DMS79 treated with DMSO at 0.1 percent for 48 hours (cell line): ENCODE results near the gene UTS2R.
"Not testable (repeated sequence)": the region's sequence is repeated elsewhere in the genome, so short reads cannot be mapped to it uniquely, and the experiment has no call there.

Experiments
- DNase-seq: peaks from one replicate; lab custom pipeline; 2025; lab: John Stamatoyannopoulos, UW

UTS2R gene

DNA sequence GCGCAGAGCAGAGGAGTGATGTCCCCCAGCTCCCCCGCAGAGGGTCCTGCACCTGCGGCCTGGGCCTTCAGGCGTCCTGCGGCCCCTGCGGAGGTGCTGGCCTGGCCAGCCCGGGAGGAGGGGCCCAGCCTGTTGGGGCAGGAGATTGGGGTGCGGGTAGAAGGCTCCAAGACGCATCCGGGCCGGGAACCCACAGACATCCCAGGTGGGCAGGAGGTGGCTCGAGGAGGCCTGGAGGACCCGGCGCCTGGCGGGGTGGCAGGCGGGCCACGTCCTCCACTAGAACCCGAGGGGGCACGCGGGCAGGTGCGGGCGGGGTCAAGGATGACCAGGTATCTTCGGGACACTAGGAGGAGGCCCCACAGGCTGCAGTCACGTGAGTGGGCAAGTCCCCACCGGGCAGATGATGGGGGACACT lies 37.4 kb upstream of the UTS2R start:
- DNase-seq = no peak

DNA sequence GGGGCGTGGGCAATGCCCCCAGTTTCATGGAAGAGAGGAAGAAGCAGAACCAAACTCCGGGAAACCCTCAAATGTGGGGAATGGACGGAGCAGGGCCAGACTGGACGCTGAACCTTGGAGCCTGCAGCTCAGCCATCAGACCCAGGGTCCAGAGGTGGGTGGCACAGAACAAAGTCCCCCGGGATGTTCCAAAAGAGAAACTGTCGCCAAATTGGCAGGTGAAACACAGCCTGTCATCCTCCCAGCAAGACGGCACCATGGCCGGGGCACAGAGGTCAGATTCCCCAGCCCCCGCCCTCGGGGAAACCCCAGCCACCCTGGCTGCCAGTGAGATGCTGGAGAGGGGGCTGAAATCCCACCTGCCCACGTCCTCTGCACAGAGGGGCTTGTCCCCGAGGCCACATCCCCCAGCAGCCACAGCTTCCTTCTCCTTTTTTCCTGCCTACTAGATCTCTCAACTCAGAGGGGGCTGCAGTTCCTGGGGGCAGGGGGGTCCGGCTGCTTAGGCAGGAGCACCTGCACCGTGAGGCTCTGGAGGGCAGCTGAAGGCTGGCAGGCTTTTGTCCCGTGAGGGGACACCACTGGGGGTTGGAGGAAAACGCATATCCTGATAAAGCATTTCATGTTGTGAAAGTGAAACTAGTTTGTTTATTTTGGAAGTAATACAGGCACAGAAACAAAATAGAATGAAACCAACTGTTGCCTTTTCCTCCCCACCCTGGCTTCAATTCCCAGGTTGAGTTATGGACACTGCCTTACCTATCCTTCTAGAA lies 36.8 kb upstream of the UTS2R start:
- DNase-seq = peak; percentile 9

DNA sequence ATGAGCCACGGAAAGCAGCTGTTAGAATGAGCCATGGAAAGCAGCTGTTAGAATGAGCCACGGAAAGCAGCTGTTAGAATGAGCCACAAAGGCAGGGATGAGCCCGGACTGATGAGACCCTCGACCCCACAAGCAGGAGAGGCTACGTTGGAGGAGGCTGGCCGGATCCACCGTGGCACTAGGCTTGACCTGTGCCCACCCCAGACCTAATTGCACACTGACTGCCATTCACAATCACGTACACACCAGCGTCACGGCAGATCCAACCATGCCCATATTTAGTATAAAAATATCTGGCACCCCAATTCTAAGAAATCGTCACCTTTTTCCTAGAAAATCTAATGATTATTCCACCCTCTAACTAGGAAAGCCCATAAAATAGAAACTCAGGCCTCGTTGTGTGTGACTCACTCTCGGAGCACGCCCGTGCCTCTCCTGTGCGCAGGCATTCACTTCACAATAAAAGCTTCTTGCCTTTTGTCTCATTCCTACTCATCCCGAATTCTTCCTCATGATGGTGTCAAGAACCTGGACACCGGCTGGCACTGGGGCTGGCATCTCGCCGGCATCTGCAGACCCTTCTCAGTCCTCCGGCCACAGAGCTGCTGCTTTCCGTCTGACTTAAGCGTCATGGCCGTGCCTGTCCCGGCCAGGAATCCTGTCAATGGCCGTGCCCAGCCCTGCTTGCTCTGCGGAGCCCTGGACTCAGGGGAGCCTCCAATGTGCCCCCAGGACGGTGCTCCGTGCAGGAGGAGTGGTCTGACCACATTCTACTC lies 32.5 kb upstream of the UTS2R start:
- DNase-seq = peak; percentile 11

DNA sequence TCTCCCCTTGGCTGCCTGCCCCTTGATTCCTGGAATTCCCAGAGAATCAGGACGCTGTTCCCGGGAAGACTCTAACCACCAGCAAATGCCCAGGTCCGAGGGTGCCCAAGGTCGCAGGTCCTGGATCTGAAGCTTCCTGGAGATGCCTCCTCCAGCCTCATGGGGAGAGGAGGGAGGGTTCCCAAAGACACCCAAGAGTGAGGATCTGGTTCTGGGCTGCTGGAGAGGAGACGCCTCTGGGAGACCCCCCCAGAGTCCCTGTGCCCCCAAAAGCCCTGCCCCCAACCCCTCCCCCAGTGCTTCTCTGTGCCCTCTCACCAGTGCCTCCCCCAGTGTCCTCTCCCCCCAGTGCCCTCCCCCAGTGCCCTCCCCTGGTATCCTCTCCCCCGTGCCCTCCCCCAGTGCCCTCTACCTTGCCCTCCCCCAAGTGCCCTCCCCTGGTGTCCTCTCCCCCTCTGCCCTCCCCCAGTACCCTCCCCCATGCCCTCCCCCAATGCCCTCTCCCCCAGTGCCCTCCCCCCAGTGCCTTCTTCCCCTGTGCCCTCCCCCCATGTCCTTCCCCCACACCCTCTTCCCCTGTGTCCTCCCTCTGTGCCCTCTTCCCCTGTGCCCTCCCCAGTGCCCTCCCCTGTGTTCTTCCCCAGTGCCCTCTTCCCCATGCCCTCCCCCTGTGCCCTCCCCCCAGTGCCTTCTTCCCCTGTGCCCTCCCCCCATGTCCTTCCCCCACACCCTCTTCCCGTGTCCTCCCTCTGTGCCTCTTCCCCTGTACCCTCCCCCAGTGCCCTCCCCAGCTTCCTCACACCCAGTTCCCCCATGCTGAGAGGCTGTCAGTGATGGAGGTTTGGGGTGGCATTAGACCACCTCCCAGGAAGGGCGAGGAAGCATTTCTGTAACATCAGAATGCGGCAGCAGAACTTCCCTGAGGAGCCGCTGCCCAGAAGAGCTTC lies 31.7 kb upstream of the UTS2R start:
- no peak for DNase-seq

DNA sequence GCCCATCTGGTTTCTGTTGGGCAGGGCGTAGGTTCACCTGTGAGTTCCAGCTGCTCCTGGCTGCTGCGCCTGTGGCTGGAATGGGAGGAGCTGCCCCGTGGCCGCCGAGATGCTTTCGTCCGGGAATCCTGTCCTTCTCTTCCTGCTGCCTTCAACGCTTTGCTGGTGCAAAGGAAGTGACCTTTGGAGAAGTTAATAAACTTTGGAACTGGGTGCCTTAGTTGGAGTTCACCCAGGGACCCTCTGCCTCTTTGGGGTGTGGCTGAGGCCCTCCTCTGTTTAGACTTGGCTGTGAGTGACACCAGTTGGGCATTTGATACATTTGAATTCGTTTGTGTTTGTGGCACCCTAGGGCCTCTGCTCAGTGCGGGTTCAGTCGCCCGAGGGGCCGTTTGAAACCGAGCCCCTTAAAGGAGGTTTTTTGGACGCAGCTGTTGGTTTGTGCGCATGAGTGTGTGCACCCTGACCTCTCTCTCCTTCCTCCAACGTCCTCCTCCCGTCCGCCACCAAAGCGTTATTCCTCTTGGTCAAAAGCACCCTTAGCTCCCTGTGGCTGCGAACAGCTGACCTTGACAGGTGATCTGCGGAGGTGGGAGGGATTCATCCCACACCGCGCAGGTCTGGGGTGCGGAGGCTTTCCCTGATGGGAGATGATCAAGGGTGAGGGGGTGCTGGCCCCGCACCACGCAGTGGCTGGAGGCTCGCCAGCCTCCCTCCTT lies 29.0 kb upstream of the UTS2R start:
- no peak for DNase-seq

DNA sequence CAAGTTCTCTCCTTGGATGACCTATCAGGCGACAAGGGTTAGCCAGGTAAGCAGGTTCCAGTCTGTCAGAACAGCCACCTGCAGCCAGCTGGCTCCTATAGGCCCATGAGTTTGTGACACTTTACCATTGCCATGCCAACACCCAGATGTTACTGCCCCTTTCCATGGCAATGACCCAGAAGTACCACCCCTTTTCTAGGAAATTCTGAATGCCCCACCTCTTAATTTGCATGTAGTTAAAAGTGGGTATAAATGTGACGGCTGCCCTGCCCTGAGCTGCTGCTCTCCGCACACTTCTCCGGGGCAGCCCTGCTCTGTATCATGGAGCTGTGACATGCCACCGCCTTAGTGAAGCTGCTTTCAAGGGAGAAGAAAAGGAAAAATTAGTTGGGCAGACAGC lies 28.0 kb upstream of the UTS2R start:
- DNase-seq = no peak

DNA sequence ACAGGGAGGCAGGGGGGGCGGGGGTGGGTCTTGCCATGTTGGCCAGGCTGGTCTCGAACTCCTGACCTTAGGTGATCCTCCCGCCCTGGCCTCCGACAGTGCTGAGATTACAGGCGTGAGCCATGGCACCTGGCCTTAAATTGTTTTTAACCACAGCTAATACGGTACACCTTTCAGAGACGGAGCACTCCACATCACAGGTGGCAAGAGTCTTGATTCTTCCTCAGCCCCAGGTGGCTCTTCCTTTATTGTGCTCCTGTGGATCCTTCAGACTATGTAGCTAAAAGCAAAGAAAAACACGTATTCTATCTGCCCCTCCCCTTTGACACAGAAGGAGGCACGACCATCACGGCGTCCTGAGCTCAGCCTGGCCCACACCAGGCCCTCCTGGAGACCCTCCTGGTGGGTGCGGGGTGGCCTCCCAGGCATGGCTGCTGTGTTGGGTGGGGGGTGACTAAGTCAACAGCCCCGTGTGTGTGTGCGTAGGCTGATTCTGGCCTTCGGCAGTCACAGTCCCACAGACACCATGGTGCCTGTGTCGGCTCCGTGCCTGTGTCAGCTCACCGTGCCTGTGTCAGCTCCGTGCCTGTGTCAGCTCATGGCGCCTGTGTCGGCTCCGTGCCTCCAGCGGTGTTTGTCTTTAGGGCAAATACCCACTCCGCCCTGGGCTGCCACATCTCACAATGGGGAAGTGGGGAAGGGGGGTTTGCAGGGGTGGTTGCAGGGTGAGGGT lies 27.2 kb upstream of the UTS2R start:
- DNase-seq = no peak

DNA sequence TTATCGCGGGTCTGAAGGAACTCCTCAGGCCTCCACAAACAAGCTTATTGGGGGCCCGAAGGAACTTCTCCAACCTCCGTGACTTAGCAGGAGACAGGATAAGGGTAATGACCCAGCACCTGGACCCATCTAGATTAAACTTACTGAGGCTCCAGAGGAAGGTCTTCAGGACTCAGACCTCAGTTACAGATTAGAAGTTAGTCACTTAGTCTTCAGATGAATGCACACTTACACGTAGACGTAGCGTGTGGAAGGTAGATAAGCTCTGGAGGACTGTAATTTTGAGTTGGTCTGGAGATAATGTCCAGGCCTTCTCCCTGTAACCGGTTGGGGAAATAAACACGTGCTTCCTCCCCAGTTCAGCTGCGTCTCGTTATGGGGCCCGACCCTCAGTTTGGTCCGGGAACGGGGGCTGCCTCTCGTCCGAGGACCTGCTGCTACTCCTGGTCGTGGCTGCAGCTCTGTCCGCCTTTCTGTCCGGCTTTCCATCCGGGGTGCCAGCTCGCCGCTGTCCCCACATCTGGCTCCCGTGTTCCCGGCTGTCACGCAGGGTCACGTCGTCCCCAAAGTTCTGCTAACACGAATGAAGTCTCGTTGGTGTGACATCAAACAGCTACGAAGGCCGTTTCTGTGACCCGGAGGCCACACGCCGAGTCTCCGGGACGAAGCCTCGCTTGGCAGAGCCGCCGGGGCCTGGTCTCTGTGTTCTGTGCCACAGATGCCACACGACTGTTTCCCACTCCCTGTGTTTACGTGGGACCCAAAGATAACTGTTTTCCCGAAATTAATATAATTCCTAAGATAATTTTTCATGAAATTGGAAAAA lies 26.2 kb upstream of the UTS2R start:
- DNase-seq = no peak

DNA sequence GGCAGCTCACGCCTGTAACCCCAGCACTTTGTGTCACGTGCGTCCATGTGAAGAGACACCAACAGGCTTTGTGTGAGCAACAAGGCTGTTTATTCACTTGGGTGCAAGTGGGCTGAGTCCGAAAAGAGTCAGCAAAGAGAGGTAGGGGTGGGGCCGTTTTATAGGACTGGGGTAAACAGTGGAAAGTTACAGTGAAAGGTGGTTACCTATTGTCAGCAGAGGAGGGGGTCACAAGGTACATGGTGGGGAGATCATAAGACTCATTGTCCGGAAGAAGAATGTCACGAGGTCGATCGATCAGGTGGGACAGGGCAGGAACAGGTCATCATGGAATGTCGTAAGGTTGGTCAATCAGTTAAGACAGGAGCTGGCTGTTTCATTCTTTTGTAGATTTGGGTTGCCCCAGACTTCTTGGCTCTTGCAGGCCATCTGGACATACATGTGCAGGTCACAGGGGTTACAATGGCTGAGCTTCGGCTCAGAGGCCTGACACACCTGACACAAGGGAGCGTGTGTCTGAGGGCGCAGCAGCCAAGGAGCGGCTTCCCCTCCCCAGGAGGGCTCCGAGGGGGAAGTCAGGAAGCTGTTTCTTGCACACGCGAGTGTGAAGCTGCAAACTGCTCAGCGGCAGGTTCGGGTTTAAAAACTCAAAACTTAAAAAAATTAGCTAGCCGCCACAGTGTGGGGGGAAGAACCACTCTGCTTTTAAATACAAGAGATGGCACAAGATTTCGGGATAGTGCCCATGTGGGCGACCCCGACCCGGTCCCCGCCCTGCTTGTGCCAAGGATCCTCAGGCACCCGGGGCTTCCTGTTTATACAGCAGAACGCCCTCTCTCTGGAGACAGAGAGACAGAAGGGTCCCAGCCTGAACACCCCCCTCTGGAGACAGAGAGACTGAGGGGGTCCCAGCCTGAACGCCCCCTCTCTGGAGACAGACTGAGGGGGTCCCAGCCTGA lies 24.9 kb upstream of the UTS2R start:
- DNase-seq = no peak

DNA sequence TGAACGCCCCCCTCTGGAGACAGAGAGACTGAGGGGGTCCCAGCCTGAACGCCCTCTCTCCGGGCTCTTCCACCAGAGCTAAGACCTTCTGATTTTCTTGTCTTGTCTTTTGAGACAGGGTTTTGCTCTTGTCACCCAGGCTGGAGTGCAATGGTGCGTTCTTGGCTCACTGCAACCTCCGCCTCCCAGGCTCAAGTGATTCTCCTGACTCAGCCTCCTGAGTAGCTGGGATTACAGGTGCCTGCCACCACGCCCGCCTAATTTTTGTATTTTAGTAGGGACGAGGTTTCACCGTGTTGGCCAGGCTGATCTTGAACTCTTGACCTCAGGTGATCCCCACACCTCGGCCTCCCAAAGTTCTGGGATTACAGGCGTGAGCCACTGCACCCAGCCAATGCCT lies 23.6 kb upstream of the UTS2R start:
- not testable (repeated sequence) for DNase-seq

DNA sequence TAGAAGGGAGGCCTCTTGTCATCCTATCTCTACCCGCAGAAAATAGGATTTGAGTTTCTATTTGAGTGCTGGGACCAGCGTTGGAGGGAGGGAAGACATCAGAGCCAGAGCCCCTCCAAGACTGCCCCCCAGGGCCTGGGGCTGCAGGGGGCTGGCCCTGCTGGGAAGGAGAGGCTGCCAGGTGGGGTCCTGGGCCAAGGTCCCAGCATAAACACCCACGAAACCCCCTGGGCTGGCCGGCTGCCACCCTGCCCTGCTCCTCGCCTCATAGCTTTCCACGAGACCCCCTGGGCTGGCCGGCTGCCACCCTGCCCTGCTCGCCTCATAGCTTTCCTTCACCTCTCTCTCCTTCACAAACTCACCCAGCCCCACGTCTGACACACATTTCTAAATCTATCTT lies 23.1 kb upstream of the UTS2R start:
- DNase-seq = no peak

DNA sequence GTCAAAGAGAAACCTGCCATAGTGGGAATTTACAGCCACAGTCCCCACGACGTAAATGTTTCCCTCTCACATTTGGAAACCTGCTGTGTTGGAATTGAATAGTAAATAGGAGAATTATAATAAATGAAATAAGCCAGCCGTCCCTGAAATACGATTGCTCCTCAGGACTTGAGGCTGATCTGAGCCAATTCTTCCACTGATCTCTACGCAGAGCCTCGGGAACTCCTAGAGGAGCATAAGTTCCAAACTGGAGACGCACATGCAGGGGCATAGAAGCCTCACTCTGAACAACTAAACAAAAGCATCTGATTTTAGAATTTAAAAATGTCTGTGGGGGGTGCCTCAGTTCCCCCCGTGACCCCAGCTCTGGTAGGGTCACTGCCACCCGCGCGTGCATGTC lies 22.7 kb upstream of the UTS2R start:
- no peak for DNase-seq

DNA sequence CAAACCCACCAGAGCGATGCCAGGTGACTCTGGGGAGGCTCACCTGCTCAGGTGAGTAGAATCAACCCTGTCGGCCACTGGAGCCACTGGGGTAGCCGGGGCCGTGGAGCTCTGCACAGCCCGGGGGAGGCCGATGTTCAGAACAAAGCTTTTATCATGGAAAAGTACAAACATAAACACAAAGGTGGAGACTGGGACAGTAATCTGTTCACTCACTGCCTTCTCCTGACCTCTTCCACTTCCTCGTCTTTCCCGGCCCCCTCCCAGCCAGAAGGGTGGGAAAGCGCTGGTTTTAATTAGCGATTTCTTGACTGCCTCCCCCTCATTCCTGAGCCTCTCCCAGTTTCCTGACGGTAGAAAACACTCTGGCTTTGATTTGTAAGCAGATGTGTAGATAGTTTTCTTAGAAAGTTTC lies 22.3 kb upstream of the UTS2R start:
- no peak for DNase-seq

DNA sequence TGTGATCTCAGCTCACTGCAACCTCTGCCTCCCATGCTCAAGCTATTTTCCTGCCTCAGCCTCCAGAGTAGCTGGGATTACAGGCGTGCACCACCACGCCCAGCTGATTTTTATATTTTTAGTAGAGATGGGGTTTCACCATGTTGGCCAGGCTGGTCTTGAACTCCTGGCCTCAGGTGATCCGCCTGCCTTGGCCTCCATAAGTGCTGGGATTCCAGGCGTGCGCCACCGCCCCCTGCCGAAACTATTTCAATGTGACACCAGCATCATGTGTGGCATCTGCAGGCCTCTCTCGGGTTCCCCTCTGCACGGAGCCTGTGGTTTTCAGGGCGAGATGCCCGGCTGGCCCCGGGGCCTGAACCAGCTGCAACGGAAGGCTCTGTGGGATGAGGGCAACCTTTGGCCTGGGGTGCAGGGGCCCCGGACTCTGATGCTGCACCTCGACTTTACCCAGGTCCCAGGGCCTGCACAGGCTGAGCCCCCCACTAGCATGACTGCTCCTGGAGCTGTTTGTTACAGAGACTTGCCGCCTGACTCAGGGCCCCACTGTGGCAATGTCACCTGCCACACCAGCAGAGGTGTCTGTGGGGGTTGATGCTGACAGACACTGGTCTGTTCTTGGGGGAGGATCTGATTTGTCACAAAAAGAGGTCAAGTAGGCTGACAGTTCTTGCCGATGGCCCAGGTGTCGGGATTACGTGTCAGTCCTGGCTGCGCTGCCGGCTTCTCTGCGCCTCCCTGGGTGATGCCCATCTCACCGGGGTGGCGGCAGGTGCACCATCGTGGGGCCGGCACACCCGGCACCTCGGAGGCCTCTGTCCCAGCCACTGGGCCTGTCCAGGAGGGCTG lies 21.2 kb upstream of the UTS2R start:
- DNase-seq = no peak

DNA sequence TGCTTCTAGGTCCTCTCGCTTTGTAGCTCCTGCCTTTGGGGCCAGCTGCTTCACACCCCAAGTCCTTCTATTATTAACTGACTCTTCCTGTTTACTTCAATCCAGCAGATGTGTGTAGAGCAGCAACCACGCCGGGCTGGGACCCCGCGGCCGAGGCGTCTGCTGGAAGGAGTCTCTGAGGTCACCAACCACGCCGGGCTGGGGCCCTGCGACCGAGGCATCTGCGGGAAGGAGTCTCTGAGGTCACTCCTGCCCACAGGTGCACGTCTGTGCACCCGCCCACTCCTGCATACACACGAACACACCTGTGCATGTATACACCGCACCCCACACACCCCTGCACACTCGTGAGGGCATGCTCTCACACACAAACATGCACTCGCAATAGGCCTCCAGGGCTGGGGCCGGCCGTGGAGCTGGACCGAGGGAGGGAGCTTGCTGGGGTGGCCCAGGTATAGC lies 20.3 kb upstream of the UTS2R start:
- no peak for DNase-seq

DNA sequence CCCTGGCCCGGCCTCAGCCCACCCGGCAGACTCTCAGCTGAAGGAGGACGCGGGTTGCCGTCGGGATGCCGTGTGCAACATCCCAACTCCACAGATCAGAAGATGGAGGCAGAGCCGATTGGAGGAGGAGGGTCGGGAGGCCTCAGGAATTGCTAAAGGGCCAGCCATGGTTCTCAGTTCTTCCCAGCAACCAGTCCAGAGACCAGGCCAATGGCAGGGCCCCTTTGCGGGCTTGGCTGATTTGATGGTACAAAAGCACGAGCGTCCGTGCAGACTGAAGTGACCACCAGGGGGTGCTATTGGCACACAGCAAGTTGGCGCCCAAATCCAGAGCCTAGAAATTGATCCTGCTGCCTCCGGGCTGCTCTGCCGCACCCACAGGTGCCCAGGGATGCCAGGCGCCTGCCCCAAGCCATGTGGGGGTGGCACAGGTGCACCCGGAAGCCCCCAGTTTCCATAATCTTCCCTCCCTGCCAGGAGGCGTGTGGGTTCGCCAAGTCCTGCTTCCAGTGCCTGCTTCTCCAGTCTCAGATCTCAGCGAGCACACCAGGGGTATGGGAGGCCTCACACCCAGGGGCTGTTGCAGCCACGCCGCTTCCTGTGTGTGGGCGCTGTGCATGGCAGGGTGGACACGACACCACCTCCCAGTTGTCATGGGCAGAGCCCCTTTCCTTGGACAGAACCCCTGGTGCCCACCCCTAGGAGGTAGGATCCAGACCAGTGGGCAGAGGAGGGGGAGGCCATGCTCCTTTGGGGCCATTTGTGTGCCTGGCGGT lies 19.7 kb upstream of the UTS2R start:
- peak; percentile 40 for DNase-seq

DNA sequence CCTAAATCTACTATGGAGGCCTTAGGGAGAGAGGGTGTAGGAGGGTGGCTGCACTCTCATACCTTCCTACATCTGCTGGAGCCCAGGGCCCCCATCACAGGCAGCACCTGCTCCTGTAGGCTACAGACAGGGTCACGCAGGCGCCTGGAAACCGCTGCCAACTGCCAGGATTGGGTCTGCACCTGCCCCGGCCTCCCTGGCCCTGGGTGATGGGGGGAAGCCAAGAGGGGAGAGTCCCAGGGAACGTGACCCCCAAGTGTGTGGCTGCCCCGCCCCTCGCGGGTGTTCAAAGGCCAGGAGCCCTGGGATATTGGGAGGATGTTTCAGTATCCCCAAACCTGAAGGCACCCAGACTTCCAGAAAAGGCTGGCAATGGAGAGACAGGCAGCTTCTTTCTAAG lies 18.1 kb upstream of the UTS2R start:
- DNase-seq = no peak
